Activated CD4-positive, alpha-beta T cell treated with anti-CD3 and anti-CD28 coated beads, Interleukin-2, amount 50 U/mL, for 4 hours (primary cell): Measurements from ENCODE around the gene TTC17.
"Not testable (repeated sequence)": the region's sequence is repeated elsewhere in the genome, so short reads cannot be mapped to it uniquely, and the experiment has no call there.

Experiments used
- DNase-seq, 2 experiments: peaks; one replicate each; pipeline ENCODE4 v3.0.0-alpha.2; 2020

Gene TTC17

GRCh38 chr11:43382614-43383013, 23.9 kb downstream of the TTC17 start:
- no peak for DNase-seq

GRCh38 chr11:43384393-43384792, 25.7 kb downstream of the TTC17 start:
- DNase-seq: no peak

- no peak for DNase-seq
These were observed 34.0 kb downstream of the TTC17 start for GRCh38 chr11:43392713-43393112.

GRCh38 chr11:43393765-43394355, 35.1 kb downstream of the TTC17 start:
- no peak for DNase-seq

- no peak for DNase-seq
These were observed 37.9 kb downstream of the TTC17 start for GRCh38 chr11:43396617-43397016.

GRCh38 chr11:43397251-43397650, 38.5 kb downstream of the TTC17 start:
- no peak for DNase-seq

GRCh38 chr11:43399983-43400630, 41.4 kb downstream of the TTC17 start:
- no peak for DNase-seq

GRCh38 chr11:43401252-43401651, 42.5 kb downstream of the TTC17 start:
- DNase-seq: no peak

- not testable (repeated sequence) for DNase-seq
These were observed 43.1 kb downstream of the TTC17 start for GRCh38 chr11:43401811-43402210.

GRCh38 chr11:43403357-43404231, 44.9 kb downstream of the TTC17 start:
- no peak for DNase-seq

GRCh38 chr11:43404406-43404805, 45.7 kb downstream of the TTC17 start:
- no peak for DNase-seq

GRCh38 chr11:43404836-43405479, 46.2 kb downstream of the TTC17 start:
- DNase-seq: no peak

- DNase-seq: no peak
These were observed 49.6 kb downstream of the TTC17 start for GRCh38 chr11:43408277-43408676.

- DNase-seq: no peak
These were observed 51.7 kb downstream of the TTC17 start for GRCh38 chr11:43410394-43410793.

- no peak for DNase-seq
These were observed 59.5 kb downstream of the TTC17 start for GRCh38 chr11:43418197-43418596.

GRCh38 chr11:43419460-43419859, 60.7 kb downstream of the TTC17 start:
- DNase-seq: no peak

- no peak for DNase-seq
These were observed 69.3 kb downstream of the TTC17 start for GRCh38 chr11:43427971-43428370.

GRCh38 chr11:43430916-43431315, 72.2 kb downstream of the TTC17 start:
- not testable (repeated sequence) for DNase-seq

- no peak for DNase-seq
These were observed 76.2 kb downstream of the TTC17 start for GRCh38 chr11:43434893-43435292.

- DNase-seq: no peak
These were observed 81.8 kb downstream of the TTC17 start for GRCh38 chr11:43440486-43440885.

GRCh38 chr11:43443811-43444210, 85.1 kb downstream of the TTC17 start:
- no peak for DNase-seq

- no peak for DNase-seq
These were observed 88.4 kb downstream of the TTC17 start for GRCh38 chr11:43447151-43447550.

GRCh38 chr11:43458486-43458885, 99.8 kb downstream of the TTC17 start:
- no peak for DNase-seq
